HG03520 (cell line): ENCODE data around the gene BBC3.

Experiments
- ATAC-seq: cut with Tn5 transposase; IDR thresholded peaks from one replicate; pipeline ENCODE4 v1.9.1; 2021; ENCODE audit warnings: mild to moderate bottlenecking, moderate library complexity; ENCODE audit not compliant: unreplicated experiment

Gene BBC3

GRCh38 chr19:47231215-47232054 is 436 bp upstream of the BBC3 start:
- ATAC-seq, result no peak

GRCh38 chr19:47230054-47230920 is 712 bp downstream of the BBC3 start:
- ATAC-seq, result no peak

- no peak for ATAC-seq
These were observed 1.3 kb downstream of the BBC3 start for GRCh38 chr19:47229676-47230053.

- no peak for ATAC-seq
These were observed 1.9 kb downstream of the BBC3 start for GRCh38 chr19:47228937-47229675.

- ATAC-seq, result no peak
These were observed 2.6 kb downstream of the BBC3 start for GRCh38 chr19:47228168-47228936.

GRCh38 chr19:47227352-47228167 is 3.4 kb downstream of the BBC3 start:
- no peak for ATAC-seq

- no peak for ATAC-seq
These were observed 4.3 kb downstream of the BBC3 start for GRCh38 chr19:47226426-47227351.

GRCh38 chr19:47225746-47226425 is 5.1 kb downstream of the BBC3 start:
- peak; percentile 36 for ATAC-seq

GRCh38 chr19:47221890-47222289 is 9.1 kb downstream of the BBC3 start:
- ATAC-seq, result no peak

- ATAC-seq, result no peak
These were observed 9.7 kb downstream of the BBC3 start for GRCh38 chr19:47221080-47221841.

GRCh38 chr19:47215581-47215980 is 15.4 kb downstream of the BBC3 start:
- no peak for ATAC-seq

- ATAC-seq, result no peak
These were observed 20.2 kb downstream of the BBC3 start for GRCh38 chr19:47210689-47211316.

- ATAC-seq, result no peak
These were observed 20.9 kb downstream of the BBC3 start for GRCh38 chr19:47210180-47210490.

GRCh38 chr19:47209319-47210179 is 21.4 kb downstream of the BBC3 start:
- no peak for ATAC-seq

- ATAC-seq, result no peak
These were observed 27.7 kb downstream of the BBC3 start for GRCh38 chr19:47203254-47203653.

- no peak for ATAC-seq
These were observed 30.5 kb downstream of the BBC3 start for GRCh38 chr19:47200530-47200929.
